ENCODE results near the gene GRK5. TPM values are rescaled to one million over a fixed set of nuclear protein-coding genes. Genes with fewer than 3 reads are reported as not detected.

Gene GRK5
- total RNA-seq, 1 donor: 20.5 TPM

DNA sequence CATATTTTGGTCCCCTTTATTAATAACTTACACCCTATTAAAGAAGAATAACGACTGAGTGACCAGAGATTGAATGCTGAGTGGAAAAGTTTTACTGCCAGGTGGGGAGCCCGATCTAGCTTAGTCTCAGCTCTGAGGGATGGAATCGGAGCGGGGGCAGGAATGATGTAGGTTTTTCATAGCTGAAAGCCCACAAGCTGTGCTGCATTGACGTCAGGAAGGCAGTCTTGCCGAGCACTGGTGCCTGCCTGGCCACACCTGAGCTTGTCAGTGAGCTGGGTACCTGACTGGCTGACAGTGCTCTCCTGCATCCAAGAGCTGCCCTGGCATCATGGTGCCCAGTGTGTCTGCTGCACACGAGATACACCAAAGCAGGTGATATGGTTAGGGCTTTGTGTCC lies 34.8 kb downstream of the GRK5 start:
- TF ChIP-seq CTCF (IDR thresholded peaks at IDR 0.05; ENCODE audit: insufficient read depth, low read length): no peak
- DNase-seq (ENCODE audit: low read depth): no peak
- H3K4me3 ChIP-seq (ENCODE audit: low read depth, low read length): no peak overlapping the region

DNA sequence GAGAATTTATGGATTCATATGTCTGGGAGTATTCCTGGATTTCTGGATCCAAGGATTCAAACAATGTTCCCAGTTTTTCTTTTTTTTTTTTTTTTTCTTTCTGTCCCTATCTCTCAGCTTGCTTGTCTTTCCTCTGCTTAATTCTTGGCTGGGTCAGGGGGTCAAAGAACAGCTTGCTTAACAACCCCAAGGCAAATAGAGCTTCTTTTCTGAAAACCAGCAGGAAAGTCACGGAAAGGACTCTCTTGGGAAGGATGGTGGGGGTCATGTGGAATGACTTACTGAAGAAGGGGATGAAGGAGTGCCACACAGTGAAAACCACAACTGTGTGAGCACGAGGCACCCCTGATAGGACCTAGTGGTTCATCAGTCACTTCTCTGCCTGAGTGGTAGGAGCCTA lies 36.1 kb downstream of the GRK5 start:
- TF ChIP-seq CTCF (IDR thresholded peaks at IDR 0.05; ENCODE audit: insufficient read depth, low read length): no peak
- no peak overlapping the region for H3K4me3 ChIP-seq (ENCODE audit: low read depth, low read length)
- no peak for DNase-seq (ENCODE audit: low read depth)

DNA sequence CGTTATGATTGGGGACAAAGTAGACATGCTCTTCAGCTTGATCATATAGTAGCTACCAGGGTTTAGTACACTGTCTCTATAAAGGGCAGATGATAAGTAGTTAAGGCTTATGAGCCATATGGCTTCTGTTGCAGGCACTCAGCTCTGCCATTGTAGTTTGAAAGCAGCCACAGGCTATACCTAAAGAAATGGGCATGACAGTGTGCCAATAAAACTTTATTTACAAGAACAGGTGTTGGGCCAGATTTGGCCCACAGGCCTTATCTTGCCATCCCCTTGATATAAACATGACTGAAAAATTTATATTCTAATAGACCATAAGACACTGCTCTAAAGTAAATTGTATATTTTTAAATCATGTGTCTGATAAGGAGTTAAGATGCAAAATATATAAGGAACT lies 36.6 kb downstream of the GRK5 start:
- no peak overlapping the region for H3K4me3 ChIP-seq (ENCODE audit: low read depth, low read length)
- no peak for TF ChIP-seq CTCF (IDR thresholded peaks at IDR 0.05; ENCODE audit: insufficient read depth, low read length)
- DNase-seq (ENCODE audit: low read depth): no peak

- TF ChIP-seq CTCF (IDR thresholded peaks at IDR 0.05; ENCODE audit: insufficient read depth, low read length): no peak
- no peak for DNase-seq (ENCODE audit: low read depth)
Observed at GRCh38 chr10:119245272-119245671, 37.9 kb downstream of the GRK5 start.

DNA sequence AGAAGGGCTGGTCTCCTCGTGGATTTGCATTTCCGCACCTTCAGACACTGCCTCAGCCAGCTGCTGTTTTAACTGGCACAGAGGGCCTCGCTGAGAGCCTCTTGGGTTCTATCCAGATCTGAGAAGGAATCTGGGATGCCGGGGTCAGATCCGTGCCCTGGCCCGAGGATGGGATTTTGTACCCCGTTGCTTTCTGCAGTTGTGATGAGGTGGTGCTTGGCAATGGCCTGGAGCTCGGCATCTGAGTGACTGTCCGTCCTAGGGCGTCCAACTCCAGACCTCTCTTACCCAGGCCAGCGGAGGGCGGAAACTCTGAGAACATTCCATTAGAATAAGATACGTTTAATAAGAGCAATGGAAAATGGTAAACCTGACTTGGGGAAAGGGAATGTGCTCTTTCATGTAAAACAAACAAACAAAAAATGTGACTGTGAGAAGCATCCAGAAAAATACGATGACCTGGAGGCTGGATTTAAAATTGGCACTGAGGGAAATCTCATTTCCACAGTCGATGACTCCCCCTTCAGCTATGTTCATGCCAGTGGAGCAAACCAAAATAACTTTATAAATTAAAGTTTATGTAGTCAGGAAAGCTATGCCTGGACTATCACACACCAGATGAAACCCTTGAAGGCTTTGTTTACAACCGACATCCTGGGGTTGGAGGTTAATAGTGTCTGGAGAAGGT lies 39.6 kb downstream of the GRK5 start:
- TF ChIP-seq CTCF (IDR thresholded peaks at IDR 0.05; ENCODE audit: insufficient read depth, low read length): no peak
- peak overlapping the region; percentile 17 for H3K4me3 ChIP-seq (ENCODE audit: low read depth, low read length)
- DNase-seq (ENCODE audit: low read depth): peak; percentile 95

More at GRCh38 chr10:119245272-119245671, 37.9 kb downstream of the GRK5 start:
- H3K4me3 ChIP-seq (ENCODE audit: low read depth, low read length): no peak overlapping the region

- DNase-seq (ENCODE audit: low read depth): no peak
- no peak for TF ChIP-seq CTCF (IDR thresholded peaks at IDR 0.05; ENCODE audit: insufficient read depth, low read length)
Observed at GRCh38 chr10:119247550-119247894, 40.2 kb downstream of the GRK5 start.

GRCh38 chr10:119248184-119248583 lies 40.8 kb downstream of the GRK5 start:
- no peak overlapping the region for H3K4me3 ChIP-seq (ENCODE audit: low read depth, low read length)
- no peak for TF ChIP-seq CTCF (IDR thresholded peaks at IDR 0.05; ENCODE audit: insufficient read depth, low read length)
- DNase-seq (ENCODE audit: low read depth): no peak

More at GRCh38 chr10:119247550-119247894, 40.2 kb downstream of the GRK5 start:
- H3K4me3 ChIP-seq (ENCODE audit: low read depth, low read length): no peak overlapping the region

Measured in fibroblast of the aortic adventitia (primary cell).